MM.1S (cell line): Measurements from ENCODE around the gene CDYL2.

Source experiments
- DNase-seq: peaks from one replicate; pipeline ENCODE4 v3.0.0-alpha.2; 2015
- H2AFZ ChIP-seq: fragments of 300-600 bp; sonication (generic); 2 replicates; pipeline ENCODE4 v1.6.0; 2016; ENCODE audit warnings: antibody characterized with exemption, low read length
- H3F3A ChIP-seq: fragments of 300-600 bp; sonication (generic); 2 replicates; pipeline ENCODE4 v1.6.1; 2016; ENCODE audit warnings: mild to moderate bottlenecking, antibody characterized with exemption, low read length, moderate library complexity, mixed read lengths; ENCODE audit not compliant: insufficient read depth
- H3K27ac ChIP-seq: fragments of 300-600 bp; sonication (generic); 2 replicates; pipeline ENCODE4 v1.5.1; 2016; ENCODE audit warnings: mild to moderate bottlenecking, low read length
- H3K27me3 ChIP-seq: fragments of 300-600 bp; sonication (generic); replicated peaks from 2 replicates; pipeline ENCODE4 v1.6.0; 2016; ENCODE audit warnings: low read length; ENCODE audit not compliant: insufficient read depth
- H3K36me3 ChIP-seq: fragments of 300-600 bp; sonication (generic); replicated peaks from 2 replicates; pipeline ENCODE4 v1.6.1; 2016; ENCODE audit warnings: mild to moderate bottlenecking, low read length, mixed read lengths; ENCODE audit not compliant: insufficient read depth
- H3K4me1 ChIP-seq: fragments of 300-600 bp; sonication (generic); 2 replicates; pipeline ENCODE4 v1.6.1; 2016; ENCODE audit warnings: low read length, mixed read lengths
- H3K4me2 ChIP-seq: fragments of 300-600 bp; sonication (generic); 2 replicates; pipeline ENCODE4 v1.6.0; 2016; ENCODE audit warnings: low read depth, low read length
- H3K4me3 ChIP-seq: fragments of 300-600 bp; sonication (generic); 2 replicates; pipeline ENCODE4 v1.5.1; 2016; ENCODE audit warnings: low read length, mixed read lengths
- H3K79me2 ChIP-seq: fragments of 300-600 bp; sonication (generic); 2 replicates; pipeline ENCODE4 v1.6.1; 2016; ENCODE audit warnings: mixed run types, low read length, mixed read lengths
- H3K9ac ChIP-seq: fragments of 300-600 bp; sonication (generic); 2 replicates; pipeline ENCODE4 v1.6.1; 2016; ENCODE audit warnings: low read length, mixed read lengths
- H3K9me2 ChIP-seq: fragments of 300-600 bp; sonication (generic); replicated peaks from 2 replicates; pipeline ENCODE4 v1.6.1; 2016; ENCODE audit warnings: mild to moderate bottlenecking, low read length, mixed read lengths; ENCODE audit not compliant: insufficient read depth
- H3K9me3 ChIP-seq: fragments of 300-600 bp; sonication (generic); replicated peaks from 2 replicates; pipeline ENCODE4 v1.6.1; 2016; ENCODE audit warnings: mild to moderate bottlenecking, low read length, mixed read lengths; ENCODE audit not compliant: insufficient read depth
- H4K20me1 ChIP-seq: fragments of 300-600 bp; sonication (generic); 2 replicates; pipeline ENCODE4 v1.6.1; 2016; ENCODE audit warnings: mild to moderate bottlenecking, low read length, moderate library complexity, mixed read lengths; ENCODE audit not compliant: insufficient read depth
- EZH2 ChIP-seq: fragments of 300-600 bp; sonication (generic); optimal IDR thresholded peaks from 2 replicates; pipeline ENCODE3; 2017; ENCODE audit warnings: low read depth, mild to moderate bottlenecking, antibody characterized with exemption, low read length, mixed read lengths
- EZH2phosphoT487 ChIP-seq: fragments of 300-600 bp; sonication (generic); IDR thresholded peaks from 2 replicates; pipeline ENCODE4 v1.6.1; 2018; ENCODE audit warnings: antibody characterized with exemption, low read length
- TF ChIP-seq, protein P1 (sequence below): fragments of 300-600 bp; sonication (generic); IDR thresholded peaks from 2 replicates; pipeline ENCODE4 v1.5.1; 2016; ENCODE audit warnings: antibody characterized with exemption, low read length, mixed read lengths

CDYL2 gene

DNA sequence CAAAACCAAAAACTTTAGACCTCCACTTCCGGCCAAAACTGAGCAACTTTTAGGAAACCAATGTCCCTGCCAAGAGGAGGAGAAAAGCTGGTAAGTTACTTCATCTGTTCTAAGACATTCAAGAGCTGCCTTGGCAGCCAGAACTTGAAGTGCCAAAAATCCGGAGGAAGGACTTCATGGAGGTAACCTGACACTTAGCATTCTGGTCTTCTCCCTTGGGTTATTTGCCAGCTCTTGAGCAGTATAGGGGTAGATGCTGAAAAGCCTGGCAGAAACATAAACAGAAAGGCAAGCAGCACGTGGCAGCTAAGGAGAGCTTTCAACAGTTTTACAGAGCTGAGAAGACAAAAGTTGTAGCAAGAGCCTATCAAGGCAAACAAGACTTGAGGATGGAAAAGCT, 53.2 kb downstream of the CDYL2 start:
- Histone ChIP-seq H2AFZ (no peak overlapping the region), H4K20me1 (no peaks in the 10 kb centered on the region)
- TF ChIP-seq, protein P1, sequence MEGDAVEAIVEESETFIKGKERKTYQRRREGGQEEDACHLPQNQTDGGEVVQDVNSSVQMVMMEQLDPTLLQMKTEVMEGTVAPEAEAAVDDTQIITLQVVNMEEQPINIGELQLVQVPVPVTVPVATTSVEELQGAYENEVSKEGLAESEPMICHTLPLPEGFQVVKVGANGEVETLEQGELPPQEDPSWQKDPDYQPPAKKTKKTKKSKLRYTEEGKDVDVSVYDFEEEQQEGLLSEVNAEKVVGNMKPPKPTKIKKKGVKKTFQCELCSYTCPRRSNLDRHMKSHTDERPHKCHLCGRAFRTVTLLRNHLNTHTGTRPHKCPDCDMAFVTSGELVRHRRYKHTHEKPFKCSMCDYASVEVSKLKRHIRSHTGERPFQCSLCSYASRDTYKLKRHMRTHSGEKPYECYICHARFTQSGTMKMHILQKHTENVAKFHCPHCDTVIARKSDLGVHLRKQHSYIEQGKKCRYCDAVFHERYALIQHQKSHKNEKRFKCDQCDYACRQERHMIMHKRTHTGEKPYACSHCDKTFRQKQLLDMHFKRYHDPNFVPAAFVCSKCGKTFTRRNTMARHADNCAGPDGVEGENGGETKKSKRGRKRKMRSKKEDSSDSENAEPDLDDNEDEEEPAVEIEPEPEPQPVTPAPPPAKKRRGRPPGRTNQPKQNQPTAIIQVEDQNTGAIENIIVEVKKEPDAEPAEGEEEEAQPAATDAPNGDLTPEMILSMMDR: no peak
- TF ChIP-seq EZH2phosphoT487 (no peak), EZH2 (no peak)

GRCh38 chr16:80746231-80746630, 58.2 kb downstream of the CDYL2 start:
- Histone ChIP-seq H3K27me3 (no peaks in the 10 kb centered on the region), H2AFZ (no peak overlapping the region), H4K20me1 (no peaks in the 10 kb centered on the region), H3K4me2 (no peak overlapping the region), H3K36me3 (no peaks in the 10 kb centered on the region), H3K9me2 (no peaks in the 10 kb centered on the region), H3K79me2 (no peaks in the 10 kb centered on the region), H3F3A (no peaks in the 10 kb centered on the region), H3K4me3 (no peak overlapping the region), H3K27ac (no peak overlapping the region), H3K9ac (no peak overlapping the region), H3K9me3 (no peaks in the 10 kb centered on the region), H3K4me1 (no peaks in the 10 kb centered on the region)
- no peak for TF ChIP-seq EZH2
- TF ChIP-seq, protein P1: no peak
- no peak for TF ChIP-seq EZH2phosphoT487
- DNase-seq: no peak

More for the DNA sequence above, 53.2 kb downstream of the CDYL2 start:
- Histone ChIP-seq H3K4me3 (no peak overlapping the region), H3K9me2 (no peaks in the 10 kb centered on the region), H3K27me3 (no peaks in the 10 kb centered on the region), H3K27ac (no peak overlapping the region), H3F3A (no peaks in the 10 kb centered on the region), H3K4me1 (no peaks in the 10 kb centered on the region), H3K9me3 (no peaks in the 10 kb centered on the region), H3K79me2 (no peaks in the 10 kb centered on the region), H3K36me3 (no peaks in the 10 kb centered on the region), H3K4me2 (no peak overlapping the region), H3K9ac (no peak overlapping the region)
- no peak for DNase-seq

GRCh38 chr16:80744856-80745255, 59.5 kb downstream of the CDYL2 start:
- DNase-seq: no peak
- Histone ChIP-seq H3K79me2 (no peaks in the 10 kb centered on the region), H3K4me1 (no peaks in the 10 kb centered on the region)

More at GRCh38 chr16:80744856-80745255, 59.5 kb downstream of the CDYL2 start:
- Histone ChIP-seq H3F3A (no peaks in the 10 kb centered on the region), H3K9ac (no peak overlapping the region), H3K4me3 (no peak overlapping the region), H3K9me3 (no peaks in the 10 kb centered on the region), H3K27me3 (no peaks in the 10 kb centered on the region), H3K4me2 (no peak overlapping the region), H2AFZ (no peak overlapping the region), H3K9me2 (no peaks in the 10 kb centered on the region), H3K27ac (no peak overlapping the region), H3K36me3 (no peaks in the 10 kb centered on the region), H4K20me1 (no peaks in the 10 kb centered on the region)
- no peak for TF ChIP-seq EZH2
- TF ChIP-seq, protein P1: no peak
- TF ChIP-seq EZH2phosphoT487: no peak
